PFSK-1 (cell line): Measurements from ENCODE around the gene LPCAT3.

Experiments used
- FOXP2 ChIP-seq: optimal IDR thresholded peaks from 2 replicates; pipeline ENCODE3; 2011; ENCODE audit warnings: borderline replicate concordance, control low read depth, inconsistent platforms; ENCODE audit not compliant: insufficient read depth; ENCODE audit errors: extremely low read length, extremely low read depth
- POLR2AphosphoS5 ChIP-seq: IDR thresholded peaks from 2 replicates; pipeline ENCODE4 v1.6.1; 2012; ENCODE audit warnings: low read depth, mild to moderate bottlenecking, control low read depth, low read length, moderate library complexity
- REST ChIP-seq, 2 experiments: IDR thresholded peaks; 2 replicates each; pipeline versions ENCODE4 v1.6.1 to v1.8.0; 2011 to 2012; ENCODE audit warnings: low read depth in 2 of 2, low read length in 2 of 2, control low read depth in 1 of 2, inconsistent platforms in 1 of 2, mild to moderate bottlenecking in 1 of 2, moderate library complexity in 1 of 2; ENCODE audit not compliant: insufficient read depth in 1 of 2
- SIN3A ChIP-seq: IDR thresholded peaks from 2 replicates; pipeline ENCODE4 v1.6.1; 2012; ENCODE audit warnings: mild to moderate bottlenecking, low read length, moderate library complexity, borderline replicate concordance; ENCODE audit not compliant: insufficient read depth
- TAF1 ChIP-seq: IDR thresholded peaks from 2 replicates; pipeline ENCODE4 v1.6.1; 2012; ENCODE audit warnings: low read length, control low read depth, borderline replicate concordance; ENCODE audit not compliant: insufficient read depth

Gene LPCAT3

GRCh38 chr12:6965026-6965661 lies 53.1 kb downstream of the LPCAT3 start:
- TF ChIP-seq TAF1 (peak; percentile 5; the same call in 1 of the 2 replicates), POLR2AphosphoS5 (peak; percentile 52; the same call in 1 of the 2 replicates), REST (IDR thresholded peaks at IDR 0.05; ENCODE audit: insufficient read depth in 1 of 2, low read depth in 2 of 2, low read length in 2 of 2) (no peak), SIN3A (peak; percentile 37; the same call in 1 of the 2 replicates)

GRCh38 chr12:6964605-6965025 lies 53.7 kb downstream of the LPCAT3 start:
- TF ChIP-seq REST (IDR thresholded peaks at IDR 0.05; ENCODE audit: insufficient read depth in 1 of 2, low read depth in 2 of 2, low read length in 2 of 2) (no peak), TAF1 (peak; percentile 4; the same call in 1 of the 2 replicates)

- TF ChIP-seq POLR2AphosphoS5 (no peak), REST (IDR thresholded peaks at IDR 0.05; ENCODE audit: insufficient read depth in 1 of 2, low read depth in 2 of 2, low read length in 2 of 2) (no peak), TAF1 (no peak), SIN3A (no peak), FOXP2 (no peak)
Measured at GRCh38 chr12:6963791-6964413, 54.4 kb downstream of the LPCAT3 start.

GRCh38 chr12:6963016-6963731 lies 55.1 kb downstream of the LPCAT3 start:
- TF ChIP-seq FOXP2 (no peak), TAF1 (no peak), SIN3A (no peak), REST (IDR thresholded peaks at IDR 0.05; ENCODE audit: insufficient read depth in 1 of 2, low read depth in 2 of 2, low read length in 2 of 2) (no peak), POLR2AphosphoS5 (no peak)
